ENCODE results near the gene FAM131B.

Gene FAM131B

DNA sequence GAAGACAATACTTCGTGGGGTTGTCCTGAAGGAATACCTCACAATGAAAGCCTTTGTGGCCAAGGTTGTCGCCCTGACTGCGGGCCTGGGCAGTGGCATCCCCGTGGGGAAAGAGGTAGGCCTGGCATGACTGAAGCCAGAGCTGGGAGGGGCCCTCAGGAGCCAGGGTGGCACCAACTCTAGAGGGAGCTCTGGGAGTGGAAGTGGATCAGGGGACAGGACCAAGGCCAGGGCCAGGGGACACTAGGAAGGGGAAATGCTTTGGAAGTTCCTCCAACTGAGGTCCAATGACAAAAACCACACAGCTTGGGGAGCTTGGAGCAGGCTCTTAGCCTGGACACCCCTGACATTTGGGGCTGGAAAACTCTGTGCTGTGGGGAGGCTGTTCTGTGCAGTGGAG is 40.8 kb downstream of the FAM131B start:
- DNase-seq (ENCODE audit: low read depth): no peak

DNA sequence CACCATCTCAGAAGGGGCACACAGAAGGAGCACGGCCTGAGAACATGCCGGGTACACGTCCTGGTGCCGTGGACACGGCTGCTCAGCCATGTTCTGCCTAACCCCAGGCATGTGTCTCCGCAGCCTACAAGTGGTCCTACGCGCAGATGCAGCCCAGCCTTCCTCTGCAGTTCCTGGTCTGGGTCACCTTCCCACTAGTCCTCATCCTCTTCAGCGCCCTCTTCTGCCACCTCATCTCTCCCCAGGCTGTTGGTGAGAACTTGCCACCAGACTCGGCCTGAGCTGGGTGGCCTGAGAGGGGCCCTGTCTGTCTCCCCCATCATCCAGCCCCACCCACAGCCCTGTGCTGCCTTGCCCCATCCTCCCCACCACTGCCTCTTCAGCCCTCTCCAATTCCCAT is 41.3 kb downstream of the FAM131B start:
- no peak for DNase-seq (ENCODE audit: low read depth)

DNA sequence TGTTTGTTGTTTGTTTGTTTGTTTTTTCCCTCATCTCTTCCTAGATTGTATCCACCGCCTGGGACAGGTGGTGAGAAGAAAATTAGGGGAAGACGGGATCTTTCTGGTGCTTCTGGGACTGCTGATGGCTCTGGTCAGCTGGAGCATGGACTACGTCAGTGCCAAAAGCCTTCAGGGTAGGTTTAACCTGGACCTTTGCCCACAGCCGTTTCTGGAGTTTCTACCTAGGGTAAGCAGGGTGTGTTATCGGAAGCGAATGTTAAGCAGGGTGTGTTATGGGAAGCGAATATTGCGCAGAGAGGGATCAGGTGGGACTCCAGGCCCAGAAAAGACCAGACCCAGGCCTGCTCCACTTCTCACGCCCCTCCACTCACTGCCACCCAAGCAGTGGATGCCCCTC is 41.9 kb downstream of the FAM131B start:
- no peak for DNase-seq (ENCODE audit: low read depth)

- no peak for DNase-seq (ENCODE audit: low read depth)
Measured at GRCh38 chr7:143318661-143319060, 43.9 kb downstream of the FAM131B start.

DNA sequence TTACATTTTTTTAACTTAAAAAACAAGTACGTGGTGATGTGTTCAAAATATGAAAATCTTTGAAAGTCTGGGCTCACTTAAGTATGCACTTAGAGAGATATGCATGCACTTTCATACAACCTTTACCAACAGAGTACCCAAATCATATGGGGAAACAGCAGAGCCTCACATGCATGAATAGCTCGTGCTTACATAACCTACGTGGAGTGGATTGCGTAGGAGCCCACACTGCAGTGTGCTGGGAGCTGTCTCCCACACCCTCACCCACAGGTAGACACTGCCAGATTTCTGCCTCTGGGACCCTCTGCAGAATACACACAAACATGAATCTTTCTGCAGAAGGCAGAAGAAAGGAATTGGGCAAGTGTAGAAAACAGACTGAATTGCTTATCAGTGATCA is 46.0 kb downstream of the FAM131B start:
- DNase-seq (ENCODE audit: low read depth): no peak

DNA sequence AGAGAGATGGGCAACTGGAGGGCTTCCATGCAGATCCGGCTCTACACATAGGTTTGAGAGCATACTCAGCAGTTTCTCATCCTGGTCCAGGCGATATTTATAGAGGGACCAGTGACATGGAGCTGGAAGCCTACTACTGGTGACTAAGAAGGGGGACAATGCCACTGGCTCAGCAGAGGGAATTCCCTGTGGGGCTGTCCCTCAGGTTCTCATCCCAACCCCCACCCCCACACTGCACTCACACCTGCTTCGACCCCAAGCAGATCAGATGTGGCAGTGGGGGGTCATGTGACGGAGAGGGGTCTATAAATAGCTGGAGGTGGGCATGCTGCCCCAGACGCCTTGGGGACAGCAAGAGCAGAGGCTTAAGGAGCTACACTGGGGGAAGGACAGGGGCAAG is 46.7 kb downstream of the FAM131B start, which contains the start of gene CLCN1:
Gene CLCN1 (plus strand): TSS at position 336 of the 400 bp plus-strand sequence. CDS start 102 bp downstream, outside the sequence.
- DNase-seq (ENCODE audit: low read depth): no peak

- DNase-seq (ENCODE audit: low read depth): no peak
Measured at GRCh38 chr7:143314127-143314526, 48.4 kb downstream of the FAM131B start.

DNA sequence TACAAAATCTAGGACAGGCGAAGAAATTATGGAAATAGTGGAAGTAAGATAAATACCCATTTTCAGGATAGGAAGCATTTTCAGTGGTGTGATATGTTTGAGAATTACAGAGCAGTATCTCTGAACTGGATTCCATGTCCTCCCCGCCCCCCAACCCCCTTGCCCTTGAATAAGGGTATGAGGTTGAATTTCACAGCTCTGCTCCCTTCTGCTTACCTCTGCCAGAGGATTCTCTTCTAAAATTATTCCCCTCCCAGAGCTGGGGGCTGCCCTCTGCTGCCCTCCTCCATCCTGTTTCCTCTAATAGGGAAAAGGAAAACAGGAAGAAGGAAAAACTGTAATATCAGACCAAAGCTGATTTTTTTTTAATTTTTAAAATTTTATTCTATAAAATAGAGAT is 53.9 kb downstream of the FAM131B start:
- no peak for DNase-seq (ENCODE audit: low read depth)

DNA sequence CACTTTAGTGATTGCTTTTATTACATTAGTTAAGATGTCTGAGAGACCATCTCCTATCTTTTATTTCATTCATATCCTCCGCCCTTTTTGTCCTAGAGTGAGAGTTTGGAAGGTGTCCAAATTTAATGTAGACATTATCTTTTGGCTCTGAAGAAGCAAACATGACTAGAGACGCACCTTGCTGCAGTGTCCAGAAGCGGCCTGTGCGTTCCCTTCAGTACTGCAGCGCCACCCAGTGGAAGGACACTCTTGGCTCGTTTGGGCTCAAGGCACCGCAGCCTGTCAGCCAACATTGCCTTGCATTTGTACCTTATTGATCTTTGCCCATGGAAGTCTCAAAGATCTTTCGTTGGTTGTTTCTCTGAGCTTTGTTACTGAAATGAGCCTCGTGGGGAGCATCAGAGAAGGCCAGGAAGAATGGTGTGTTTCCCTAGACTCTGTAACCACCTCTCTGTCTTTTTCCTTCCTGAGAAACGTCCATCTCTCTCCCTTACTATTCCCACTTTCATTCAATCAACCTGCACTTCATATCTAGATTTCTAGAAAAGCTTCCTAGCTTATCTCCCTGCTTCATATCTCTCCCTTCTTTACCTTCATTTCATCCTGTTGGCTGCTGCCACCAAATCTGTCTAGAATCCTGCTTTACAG is 57.0 kb downstream of the FAM131B start:
- DNase-seq (ENCODE audit: low read depth): peak; percentile 51

DNA sequence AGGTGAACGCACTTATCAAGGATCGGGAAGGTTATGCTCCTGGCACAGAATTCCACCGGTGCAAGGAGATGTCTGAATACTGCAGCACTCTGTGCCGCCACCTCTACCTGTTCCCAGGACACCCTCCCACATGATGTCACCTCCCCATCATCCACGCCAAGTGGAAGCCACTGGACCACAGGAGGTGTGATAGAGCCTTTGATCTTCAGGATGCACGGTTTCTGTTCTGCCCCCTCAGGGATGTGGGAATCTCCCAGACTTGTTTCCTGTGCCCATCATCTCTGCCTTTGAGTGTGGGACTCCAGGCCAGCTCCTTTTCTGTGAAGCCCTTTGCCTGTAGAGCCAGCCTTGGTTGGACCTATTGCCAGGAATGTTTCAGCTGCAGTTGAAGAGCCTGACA is 57.6 kb downstream of the FAM131B start:
- DNase-seq (ENCODE audit: low read depth): no peak

DNA sequence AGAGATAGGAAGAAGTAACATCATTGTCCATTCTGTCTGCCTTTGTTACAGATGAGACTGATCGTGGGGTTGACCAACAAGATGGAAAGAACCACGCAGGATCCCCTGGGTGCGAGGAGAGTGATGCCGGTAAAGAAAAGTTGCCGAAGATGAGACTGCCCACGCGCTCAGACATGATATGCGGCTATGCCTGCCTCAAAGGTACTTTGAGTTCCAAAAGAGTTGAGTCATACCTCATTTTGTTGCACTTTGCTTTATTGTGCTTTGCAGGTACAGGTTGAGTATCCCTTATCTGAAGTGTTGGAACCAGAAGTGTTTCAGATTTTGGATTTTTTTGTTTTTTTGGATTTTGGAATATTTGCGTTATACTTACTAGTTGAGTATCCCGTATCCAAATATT is 58.8 kb downstream of the FAM131B start:
- no peak for DNase-seq (ENCODE audit: low read depth)

Measured in stimulated activated CD8-positive, alpha-beta memory T cell treated with anti-CD3 and anti-CD28 coated beads, Interleukin-4, amount 100 ng/mL, for 24 hours (primary cell).